ENCODE results near the gene STARD3NL.
A peak's percentile ranks its signal among the peaks of the same experiment; 100 is the strongest.

Gene STARD3NL

DNA sequence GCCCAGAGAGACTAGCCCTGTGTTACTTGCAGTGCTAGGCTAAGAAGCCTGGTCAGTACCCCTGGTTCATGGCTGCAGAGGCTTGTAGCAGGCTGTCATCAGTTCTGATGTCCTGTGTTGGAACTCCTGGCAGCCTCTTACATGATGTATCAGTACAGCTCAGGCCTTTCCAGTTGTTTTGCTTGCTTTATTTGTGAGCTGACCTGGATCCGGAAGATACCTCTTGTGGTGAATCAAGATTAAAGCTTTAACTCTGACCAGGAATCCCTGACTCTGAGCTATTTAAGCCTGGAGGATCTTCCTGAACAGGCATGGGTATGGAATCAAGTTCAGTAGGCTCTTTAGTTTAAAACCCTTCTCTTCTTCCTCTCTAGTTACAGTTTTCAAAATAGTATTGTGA lies 4.4 kb downstream of the STARD3NL start:
- DNase-seq (ENCODE audit: extremely low read depth in 1 of 2, low read depth in 1 of 2): no peak

DNA sequence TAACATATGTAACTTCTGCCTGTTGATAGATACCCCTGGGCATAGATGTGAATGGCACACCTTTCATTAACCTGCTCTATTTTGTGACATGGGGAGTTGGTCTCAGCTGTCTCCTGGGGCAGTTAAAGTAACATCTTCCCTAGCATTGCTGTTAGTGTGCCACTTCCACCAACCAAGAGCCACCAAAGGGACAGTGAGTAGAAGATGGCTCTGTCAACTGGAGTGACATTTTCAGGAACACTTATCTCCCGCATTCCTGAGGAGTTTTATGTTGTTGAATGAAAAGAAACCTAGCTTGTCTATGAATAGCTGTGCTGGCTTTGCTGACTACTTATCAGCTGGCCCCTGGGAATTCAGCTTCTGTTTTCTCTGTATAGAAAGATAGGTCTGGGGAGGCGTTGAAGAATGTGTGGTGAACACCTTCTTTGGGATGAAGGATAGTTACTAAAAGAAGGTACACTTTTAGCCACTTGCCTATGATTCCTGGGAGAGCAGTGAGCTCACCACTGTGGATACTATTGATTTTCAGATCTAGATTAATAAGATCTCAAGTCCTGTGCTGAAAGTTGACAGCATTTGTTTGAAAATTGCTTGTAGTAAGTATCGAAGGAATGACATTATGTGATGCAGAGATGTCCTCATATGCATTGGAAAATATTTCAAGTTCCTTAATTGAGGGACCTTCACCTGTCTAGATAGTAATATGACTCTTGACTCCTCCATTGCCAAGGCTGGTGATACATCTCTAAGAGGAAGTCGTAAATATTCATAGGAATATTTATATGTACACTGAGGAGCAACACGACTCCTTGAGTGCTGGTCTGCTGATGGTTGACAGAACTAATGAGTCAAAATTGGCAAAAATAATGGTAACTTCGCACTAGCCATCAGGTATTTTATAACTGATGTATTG lies 7.6 kb downstream of the STARD3NL start:
- DNase-seq (ENCODE audit: extremely low read depth in 1 of 2, low read depth in 1 of 2): no peak

DNA sequence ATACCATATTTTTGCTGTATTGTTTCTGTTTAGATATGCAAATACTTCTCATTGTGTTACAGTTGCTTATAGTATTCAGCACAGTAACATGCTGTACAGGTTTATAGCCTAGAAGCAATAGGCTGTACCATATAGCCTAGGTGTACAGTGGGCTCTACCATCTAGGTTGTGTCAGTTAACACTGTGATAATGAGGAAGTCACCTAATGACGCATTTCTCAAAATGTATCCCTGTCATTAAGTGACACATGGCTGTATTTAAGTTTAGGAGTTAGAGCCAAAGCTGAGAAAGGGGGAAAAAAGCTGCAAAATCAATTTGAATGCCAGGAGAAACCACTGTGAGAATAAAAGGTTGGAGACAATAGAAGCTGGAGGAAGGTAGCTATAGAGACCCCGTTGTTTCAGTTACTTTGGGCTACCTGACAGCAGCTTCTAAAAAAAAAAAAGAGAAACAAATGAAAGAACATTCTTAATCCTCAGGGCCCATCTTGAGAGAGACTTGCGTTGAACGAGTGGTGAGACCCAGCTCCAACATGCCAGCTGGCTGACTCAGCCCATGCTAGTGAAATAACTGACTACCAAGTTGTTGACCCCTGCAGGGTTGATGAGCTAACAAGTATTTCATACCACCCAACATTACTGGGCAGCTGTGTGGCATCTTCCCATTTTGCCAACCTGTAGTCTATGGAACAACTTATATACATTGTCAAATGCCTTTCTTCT lies 8.7 kb downstream of the STARD3NL start:
- no peak for DNase-seq (ENCODE audit: extremely low read depth in 1 of 2, low read depth in 1 of 2)

DNA sequence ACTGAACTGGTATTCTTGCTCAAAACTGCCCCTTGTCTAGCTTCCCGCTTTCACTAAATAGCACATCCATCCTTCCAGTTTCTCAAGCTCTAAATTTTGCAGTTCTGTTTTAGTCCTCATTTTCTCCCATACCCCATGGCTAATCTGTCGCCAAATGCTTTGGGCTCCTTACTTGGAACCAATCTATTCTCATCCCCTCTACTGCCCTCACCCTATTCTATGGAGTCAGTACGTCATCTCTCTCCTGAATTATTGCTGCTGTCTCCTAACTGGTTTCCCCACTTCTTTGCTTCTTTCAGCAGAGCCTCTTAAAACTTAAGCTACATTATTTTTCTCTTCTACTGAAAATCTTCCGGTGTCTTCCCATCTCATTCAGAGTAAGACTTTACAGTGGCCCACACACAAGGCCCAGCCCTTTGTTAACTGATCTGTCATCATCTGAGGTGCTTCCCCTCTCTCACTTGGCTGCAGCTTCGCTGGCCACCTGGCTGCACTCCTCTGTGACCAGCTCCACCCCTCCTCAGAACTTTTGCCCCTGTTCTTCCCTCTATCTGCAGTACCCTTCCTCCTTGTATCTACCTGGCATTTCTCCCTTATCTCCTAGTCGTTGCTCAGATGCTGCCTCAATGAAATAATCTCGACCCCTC lies 9.9 kb downstream of the STARD3NL start:
- no peak for DNase-seq (ENCODE audit: extremely low read depth in 1 of 2, low read depth in 1 of 2)

DNA sequence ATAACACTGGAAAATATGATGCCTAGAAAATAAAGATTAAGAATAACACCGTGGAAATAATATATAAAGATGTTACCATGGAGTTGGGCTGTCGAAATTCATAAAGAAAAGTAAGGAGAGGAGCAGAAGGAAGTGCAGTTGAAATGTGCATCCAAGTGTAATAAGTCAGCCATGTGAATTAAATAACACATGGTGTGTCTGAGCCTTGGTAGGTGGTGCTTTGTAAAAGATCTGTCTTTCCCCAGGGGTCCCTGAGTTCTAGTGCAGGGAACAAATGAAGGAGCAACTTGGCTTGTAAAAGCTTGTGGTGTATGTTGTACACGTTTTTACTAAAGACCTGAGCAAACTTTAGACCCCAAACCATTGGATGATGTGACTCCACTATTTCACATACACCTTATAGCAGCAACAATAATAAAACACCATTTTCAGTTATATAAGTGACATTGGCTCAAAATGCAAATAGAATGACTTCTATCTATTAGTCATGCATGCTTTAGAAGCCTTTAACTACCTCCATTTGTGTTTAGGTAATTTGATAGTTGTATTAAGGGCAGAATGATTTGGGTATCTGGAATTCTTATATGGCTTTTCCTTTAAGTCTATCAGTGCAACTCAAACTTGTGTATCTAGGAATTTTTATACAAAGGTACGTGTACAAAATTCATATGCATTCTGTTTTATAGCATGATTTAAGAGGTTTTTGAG lies 11.3 kb downstream of the STARD3NL start:
- DNase-seq (ENCODE audit: extremely low read depth in 1 of 2, low read depth in 1 of 2): no peak

DNA sequence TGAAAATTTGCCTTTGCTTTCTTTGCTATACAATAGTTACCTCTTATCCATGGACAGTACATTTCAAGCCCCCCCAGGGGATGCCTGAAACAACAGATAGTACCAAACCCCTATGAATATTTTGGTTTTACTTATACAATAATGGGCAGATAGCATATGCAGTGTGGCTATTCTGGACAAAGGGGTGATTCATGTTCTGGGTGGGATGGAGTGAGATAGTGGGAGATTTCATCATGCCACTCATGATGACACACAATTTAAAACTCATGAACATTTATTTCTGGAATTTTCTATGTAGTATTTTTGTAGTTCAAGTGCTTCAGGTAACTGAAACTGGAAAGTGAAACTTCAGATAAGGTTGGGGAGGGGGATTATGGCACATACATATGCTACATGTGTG lies 12.0 kb downstream of the STARD3NL start:
- DNase-seq (ENCODE audit: extremely low read depth in 1 of 2, low read depth in 1 of 2): no peak

DNA sequence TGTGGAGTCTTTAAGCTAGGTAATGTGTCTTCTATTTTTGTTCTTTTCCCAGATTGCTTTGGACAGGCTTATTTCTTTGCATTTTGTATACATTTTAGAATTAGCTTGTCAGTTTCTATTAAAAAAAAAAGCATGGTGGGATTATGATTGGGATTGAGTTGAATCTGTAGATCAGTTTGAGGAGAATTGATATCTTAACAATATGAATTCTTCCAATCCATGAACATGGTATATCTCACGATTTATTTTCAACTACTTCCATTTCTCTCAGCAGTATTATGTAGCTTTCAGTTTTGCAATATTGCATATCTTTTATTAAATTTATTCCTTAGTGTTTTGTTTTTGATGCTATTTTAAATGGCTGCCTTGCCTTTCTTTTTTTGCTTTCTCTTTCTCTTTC lies 13.7 kb downstream of the STARD3NL start:
- DNase-seq (ENCODE audit: extremely low read depth in 1 of 2, low read depth in 1 of 2): no peak

DNA sequence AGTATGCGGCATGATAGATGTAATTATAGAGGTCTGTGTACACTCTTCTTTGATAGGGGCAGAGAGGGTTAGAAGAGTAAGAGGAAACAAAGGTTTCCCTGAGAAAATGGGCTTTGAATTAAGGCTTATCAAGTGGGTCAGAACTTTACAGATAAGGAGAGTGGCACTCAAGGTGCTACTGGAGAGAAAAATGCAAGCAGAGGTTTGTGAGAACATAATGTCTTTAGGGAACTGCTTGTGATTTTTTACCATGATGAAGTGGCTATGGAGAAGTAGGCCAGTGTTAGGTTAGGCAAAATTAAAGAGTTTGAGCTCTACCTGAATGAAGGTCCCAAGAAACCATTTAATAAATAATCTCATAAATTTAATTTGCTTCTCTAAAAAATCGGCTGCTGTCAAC lies 14.3 kb downstream of the STARD3NL start:
- no peak for DNase-seq (ENCODE audit: extremely low read depth in 1 of 2, low read depth in 1 of 2)

DNA sequence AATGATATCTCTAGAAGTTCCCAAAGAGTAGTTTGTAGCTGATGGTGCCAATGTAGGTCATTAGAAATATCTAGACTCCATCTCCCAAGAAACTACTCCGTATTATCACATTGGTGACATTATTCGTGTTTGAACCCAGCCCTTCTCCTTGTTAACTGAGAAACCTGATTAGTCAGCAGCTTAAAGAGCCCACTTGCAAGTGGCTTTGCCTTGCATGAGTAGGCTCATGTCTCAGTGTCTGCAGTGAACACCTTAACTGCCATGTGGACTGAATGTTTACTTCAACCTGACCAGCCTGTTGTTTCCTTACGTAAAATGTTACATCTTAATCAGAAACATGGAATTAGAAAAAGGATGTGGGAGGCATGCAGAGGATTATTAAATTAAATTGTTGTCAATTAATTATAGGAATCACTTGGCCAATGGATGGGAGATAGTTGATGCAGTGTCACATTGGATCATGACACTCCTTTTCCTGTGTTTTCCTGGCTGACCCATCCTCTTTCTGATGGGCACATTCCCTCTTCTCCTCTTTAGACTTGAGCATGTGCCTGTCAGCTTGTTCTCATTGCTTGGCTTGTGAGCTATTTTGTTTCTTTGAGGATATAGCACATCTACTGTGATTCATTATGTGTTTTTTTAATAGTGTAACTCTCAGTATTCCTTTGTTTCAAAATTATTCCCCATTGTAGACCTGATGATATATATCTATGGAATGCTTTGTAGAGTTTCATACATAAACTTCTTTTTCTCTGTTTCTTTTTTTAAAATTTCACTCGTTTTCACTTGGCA lies 18.0 kb downstream of the STARD3NL start:
- DNase-seq (ENCODE audit: extremely low read depth in 1 of 2, low read depth in 1 of 2): no peak

DNA sequence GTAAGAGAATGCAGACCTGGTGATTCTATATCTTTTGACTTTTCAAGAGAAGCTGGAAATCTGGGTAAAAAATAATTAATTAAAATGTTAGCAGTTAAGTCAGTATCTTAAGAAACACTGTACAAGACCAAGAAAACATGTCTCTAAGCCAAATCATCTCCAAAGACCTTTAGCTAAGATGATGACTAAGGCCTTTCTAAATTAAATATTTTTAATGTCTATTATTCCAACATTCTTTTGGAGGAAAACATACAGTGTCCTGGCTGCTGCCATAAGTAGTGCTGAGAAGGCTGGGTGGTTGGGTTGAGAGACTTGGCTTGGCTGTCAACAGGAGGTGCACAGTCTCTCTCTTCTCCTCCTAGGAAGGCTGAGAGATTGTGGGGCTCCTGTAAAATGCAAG lies 20.3 kb downstream of the STARD3NL start:
- DNase-seq (ENCODE audit: extremely low read depth in 1 of 2, low read depth in 1 of 2): no peak

DNA sequence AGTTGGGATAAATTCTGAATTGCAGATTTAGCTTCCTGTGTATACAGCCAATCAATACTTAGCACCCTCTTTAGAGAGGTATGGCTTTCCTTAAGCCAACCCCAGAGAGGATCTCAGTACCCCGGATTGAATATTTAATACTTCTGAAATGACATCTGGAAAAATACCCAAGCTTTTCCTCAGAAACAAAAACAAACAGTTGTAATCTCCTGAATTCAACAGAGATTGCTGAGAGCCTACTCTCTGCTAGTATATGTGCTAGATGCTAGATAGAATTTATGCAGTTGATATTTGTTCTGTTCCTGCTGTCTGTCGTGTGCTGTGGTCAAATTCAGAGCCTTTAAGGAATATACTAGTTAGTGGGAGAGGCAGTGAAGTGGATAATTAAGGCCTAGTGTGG lies 21.1 kb downstream of the STARD3NL start:
- no peak for DNase-seq (ENCODE audit: extremely low read depth in 1 of 2, low read depth in 1 of 2)

DNA sequence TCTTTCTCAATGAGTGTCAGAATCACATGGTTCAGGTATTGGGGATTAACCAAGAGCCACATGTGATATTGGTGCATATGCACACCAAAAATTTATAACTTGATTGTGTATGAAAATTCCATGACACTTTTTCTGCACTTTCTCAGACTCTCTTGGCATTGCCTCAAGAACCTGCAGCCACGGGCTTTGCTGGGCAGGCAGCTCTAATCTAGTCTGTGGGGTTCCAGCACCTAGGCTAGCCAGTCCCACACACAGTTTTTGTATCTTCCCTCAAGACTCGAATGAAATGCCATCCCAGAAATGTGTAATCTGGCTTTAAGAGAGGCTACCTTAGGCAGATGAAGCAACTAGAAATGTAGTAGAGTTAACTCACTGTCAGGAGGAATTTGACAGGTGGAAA lies 21.7 kb downstream of the STARD3NL start:
- DNase-seq (ENCODE audit: extremely low read depth in 1 of 2, low read depth in 1 of 2): no peak

DNA sequence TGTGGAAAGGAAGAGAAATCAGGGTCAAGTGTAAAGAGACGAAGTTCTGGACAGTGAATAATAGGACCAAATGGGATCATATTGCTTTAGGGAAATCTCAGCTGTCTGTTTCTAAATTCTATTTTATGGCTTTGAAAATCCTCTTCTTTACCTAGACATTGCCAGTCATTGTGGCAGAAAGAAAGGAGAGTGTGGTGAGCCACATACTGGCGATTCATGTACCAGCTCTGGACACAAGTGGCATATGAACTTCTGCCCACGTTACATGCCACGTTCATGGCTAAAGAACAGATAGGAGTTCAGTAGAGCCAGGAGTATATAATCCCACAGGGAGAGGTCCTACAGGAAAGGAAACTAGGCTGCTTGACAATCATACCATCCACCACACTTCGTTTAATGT lies 28.0 kb downstream of the STARD3NL start:
- DNase-seq (ENCODE audit: extremely low read depth in 1 of 2, low read depth in 1 of 2): no peak

DNA sequence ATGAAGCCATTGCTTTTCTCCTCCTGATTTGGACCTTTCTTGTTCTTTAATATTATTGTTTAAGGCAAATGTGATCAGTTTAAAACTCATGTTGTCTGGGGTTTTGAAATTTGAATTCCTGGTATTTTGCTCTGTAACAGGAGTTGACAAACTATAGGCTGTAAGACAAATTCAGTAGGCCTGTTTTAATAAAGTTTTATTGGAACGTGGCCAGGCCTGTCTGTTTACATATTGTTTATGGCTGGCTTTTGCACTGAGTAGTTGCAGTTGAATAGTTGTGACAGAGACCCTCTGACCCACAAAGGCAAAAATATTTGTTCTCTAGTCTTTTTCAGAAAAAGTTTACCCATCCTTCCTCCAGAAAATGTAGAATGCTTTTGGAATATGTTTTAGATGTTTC lies 29.8 kb downstream of the STARD3NL start:
- DNase-seq (ENCODE audit: extremely low read depth in 1 of 2, low read depth in 1 of 2): no peak

DNA sequence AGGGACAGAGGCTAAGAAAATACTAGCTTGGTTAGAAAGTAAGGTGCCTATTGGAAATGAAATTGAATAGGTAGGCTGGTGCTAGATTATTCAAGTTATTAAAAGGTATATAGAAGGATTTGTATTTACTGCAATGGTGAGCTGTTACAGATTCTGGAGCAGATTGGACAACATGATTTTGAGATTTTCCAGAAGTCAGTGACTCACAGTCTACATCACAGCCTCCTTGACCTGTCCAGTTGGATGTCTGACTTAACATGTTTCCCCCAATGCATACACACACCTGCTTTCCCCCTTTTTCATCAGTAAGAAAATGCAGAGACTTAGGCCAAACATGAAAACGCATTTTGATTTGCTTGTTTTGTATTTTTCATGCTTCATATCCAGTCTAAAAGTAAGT lies 33.4 kb downstream of the STARD3NL start:
- DNase-seq (ENCODE audit: extremely low read depth in 1 of 2, low read depth in 1 of 2): no peak

DNA sequence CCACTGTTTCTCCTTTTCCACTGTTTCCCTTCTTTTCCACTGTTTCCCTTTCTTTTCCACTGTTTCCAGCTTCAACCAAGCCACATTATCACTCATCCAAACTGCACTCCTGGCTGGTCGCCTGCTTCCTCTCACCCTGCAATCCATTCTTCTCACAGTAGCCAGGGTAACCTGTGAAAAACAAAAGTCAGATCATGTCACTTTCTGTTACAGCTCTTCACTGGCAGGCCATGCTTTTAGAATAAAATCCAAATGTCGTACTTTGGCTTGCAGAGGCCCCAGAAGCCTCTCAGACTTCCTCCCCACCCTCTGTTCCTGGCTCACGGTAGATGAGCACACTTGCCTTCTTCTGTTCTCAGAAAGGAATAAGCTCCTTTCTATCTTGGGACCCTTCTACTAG lies 33.9 kb downstream of the STARD3NL start:
- no peak for DNase-seq (ENCODE audit: extremely low read depth in 1 of 2, low read depth in 1 of 2)

DNA sequence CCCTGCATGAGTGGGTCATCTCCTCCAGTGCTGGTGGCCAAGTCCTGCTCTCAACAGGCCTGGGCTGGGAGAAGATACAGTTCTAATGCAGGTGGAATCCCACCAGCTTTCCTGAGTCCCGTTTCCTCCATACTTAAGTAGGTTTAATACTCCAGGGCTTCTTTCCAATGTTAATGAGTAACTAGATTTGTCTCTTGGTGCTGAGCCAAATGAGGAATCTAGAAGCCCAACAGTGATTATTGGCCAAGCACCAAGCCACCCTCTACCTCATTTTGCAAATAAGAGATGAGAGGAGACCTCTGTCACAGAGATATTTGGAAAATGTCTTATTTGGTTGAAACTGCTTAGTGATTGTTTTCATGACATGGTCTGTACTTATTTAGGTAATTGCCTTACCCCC lies 37.1 kb downstream of the STARD3NL start:
- DNase-seq (ENCODE audit: extremely low read depth in 1 of 2, low read depth in 1 of 2): no peak

DNA sequence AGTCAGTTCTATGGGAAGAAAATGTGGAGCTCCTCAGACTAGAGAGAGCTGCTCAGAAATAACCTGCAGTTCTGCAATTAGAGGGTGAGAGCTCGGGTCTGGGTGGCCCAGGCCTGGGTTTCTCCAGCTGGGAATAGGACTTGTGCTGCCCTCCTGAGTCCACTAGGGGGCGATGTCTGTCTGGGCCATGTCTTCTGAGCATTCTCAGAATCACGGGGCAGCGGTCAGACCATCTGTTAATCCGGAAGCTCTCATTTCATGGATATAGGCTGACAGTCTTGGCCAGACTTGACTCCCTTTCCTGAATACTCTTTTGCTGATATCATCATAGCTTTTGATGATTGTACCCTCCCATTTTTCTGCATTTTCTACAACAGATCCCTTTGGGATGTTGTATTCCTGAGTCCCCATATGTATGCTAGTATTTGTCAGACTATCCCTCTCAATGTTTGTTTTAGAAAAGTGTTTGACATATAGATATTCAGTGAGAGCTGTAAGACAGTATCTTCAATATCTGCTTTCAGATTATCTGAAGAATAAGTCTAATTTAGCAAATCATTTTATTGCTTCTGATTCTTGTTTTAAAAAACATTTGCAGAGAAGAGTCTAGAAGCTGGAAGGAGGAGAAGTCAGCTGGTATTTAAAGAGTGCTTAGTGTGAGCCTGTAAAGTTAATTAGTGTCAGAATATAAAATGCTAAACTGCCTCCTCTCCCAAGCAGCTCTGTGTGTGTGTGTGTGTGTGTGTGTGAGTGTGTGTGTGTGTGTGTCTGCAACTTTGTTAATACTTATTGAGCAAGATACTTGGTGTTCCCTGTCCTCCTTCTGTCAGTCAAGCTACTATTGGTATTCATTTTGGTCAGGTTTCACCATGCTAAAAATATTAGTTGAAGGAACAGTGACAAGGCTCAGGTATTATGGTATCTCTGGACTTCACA lies 38.0 kb downstream of the STARD3NL start:
- DNase-seq (ENCODE audit: extremely low read depth in 1 of 2, low read depth in 1 of 2): peak; percentile 37 to 55

DNA sequence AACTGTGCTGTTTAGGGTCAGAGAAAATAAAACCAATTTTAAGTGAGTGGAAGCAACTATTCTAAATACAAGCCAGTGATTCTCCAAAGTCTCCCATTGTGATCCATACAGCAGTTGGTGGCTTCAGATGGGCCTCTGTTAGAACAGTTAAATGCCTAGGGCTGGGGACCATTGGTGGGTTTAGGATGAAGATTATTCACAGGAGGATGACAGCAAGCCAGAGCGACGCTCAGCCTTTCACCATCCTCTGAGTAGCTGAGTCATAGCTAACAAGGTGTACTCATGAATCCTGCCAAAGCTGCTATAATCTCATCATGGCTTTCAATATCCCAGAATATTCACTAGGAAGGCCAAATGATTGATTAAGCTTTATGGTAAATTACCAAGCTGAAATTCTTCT lies 39.6 kb downstream of the STARD3NL start:
- no peak for DNase-seq (ENCODE audit: extremely low read depth in 1 of 2, low read depth in 1 of 2)

Data from stimulated activated CD8-positive, alpha-beta memory T cell treated with anti-CD3 and anti-CD28 coated beads, Interleukin-7, amount 100 ng/mL, for 48 hours (primary cell).